Endodermal cell (in vitro differentiated cells): ENCODE results near the gene PTPRE. TPM values are rescaled to one million over a fixed set of nuclear protein-coding genes. Genes with fewer than 3 reads are reported as not detected.

Source experiments
- DNase-seq: peaks from one replicate; pipeline ENCODE4 v3.0.0-alpha.2; 2017
- H3K27ac ChIP-seq: 2 replicates; pipeline ENCODE4 v1.5.1; 2013; ENCODE audit warnings: mild to moderate bottlenecking, low read depth, low read length, moderate library complexity
- H3K27me3 ChIP-seq: 2 replicates; pipeline ENCODE4 v1.6.1; 2013; ENCODE audit warnings: mild to moderate bottlenecking, low read length, moderate library complexity; ENCODE audit not compliant: insufficient read depth, control insufficient read depth, poor library complexity, severe bottlenecking
- H3K36me3 ChIP-seq: 2 replicates; pipeline ENCODE4 v1.7.0; 2013; ENCODE audit warnings: mild to moderate bottlenecking, low read length, moderate library complexity; ENCODE audit not compliant: control insufficient read depth, insufficient read depth
- H3K4me1 ChIP-seq: one replicate; pipeline ENCODE4 v1.7.0; 2013; ENCODE audit warnings: low read length; ENCODE audit not compliant: control insufficient read depth, insufficient read depth
- H3K4me3 ChIP-seq: 2 replicates; pipeline ENCODE4 v1.5.1; 2013; ENCODE audit warnings: mild to moderate bottlenecking, low read length, moderate library complexity
- H3K9ac ChIP-seq: 2 replicates; pipeline ENCODE4 v1.6.1; 2013; ENCODE audit warnings: mild to moderate bottlenecking, low read length, moderate library complexity; ENCODE audit not compliant: poor library complexity, severe bottlenecking; ENCODE audit errors: extremely low read depth
- H3K9me3 ChIP-seq: 2 replicates; pipeline ENCODE4 v1.6.1; 2013; ENCODE audit warnings: mild to moderate bottlenecking, low read length, moderate library complexity; ENCODE audit not compliant: control insufficient read depth
- H3K27ac Mint-ChIP-seq: 2 replicates; pipeline ENCODE4 v1.8.0; 2020; ENCODE audit warnings: mixed read lengths
- H3K27me3 Mint-ChIP-seq: 2 replicates; pipeline ENCODE4 v1.8.0; 2021; ENCODE audit warnings: mild to moderate bottlenecking, mixed read lengths; ENCODE audit not compliant: insufficient read depth
- H3K36me3 Mint-ChIP-seq: 2 replicates; pipeline ENCODE4 v1.8.0; 2020; ENCODE audit warnings: low read depth, mixed read lengths
- H3K4me1 Mint-ChIP-seq: 2 replicates; pipeline ENCODE4 v1.8.0; 2020; ENCODE audit warnings: mixed read lengths
- H3K4me3 Mint-ChIP-seq: 2 replicates; pipeline ENCODE4 v1.8.0; 2020; ENCODE audit warnings: mild to moderate bottlenecking, moderate library complexity, mixed read lengths
- H3K9me3 Mint-ChIP-seq: 2 replicates; pipeline ENCODE4 v1.8.0; 2020; ENCODE audit warnings: mild to moderate bottlenecking, mixed read lengths
- WGBS, 2 experiments: methylation state at CpG; one replicate each; pipeline versions ENCODE4 v1.1.5 to v1.1.7; 2013; ENCODE audit warnings: missing lambda C conversion rate in 2 of 2, mixed read lengths in 1 of 2; ENCODE audit not compliant: insufficient coverage in 1 of 2, insufficient read length in 1 of 2; 5-methylcytosine and 5-hydroxymethylcytosine counted together
- total RNA-seq, 2 donors: library from RNA; stranded (reverse); fragmentation: NEBNext Ultra II Directional in 1 of 2; extraction: Animal tissue kit (Norgen Biotek cat#: 25700) in 1 of 2; gene quantifications; 2 replicates in 1 of 2; 3 replicates in 1 of 2; pipeline ENCODE4 v1.2.1, GENCODE V29; 2021
- TF ChIP-seq, protein P1 (sequence below): fragments of 200-600 bp; sonication (generic); conservative IDR thresholded peaks from 2 replicates; pipeline ENCODE4 v1.5.0; 2021; ENCODE audit warnings: antibody characterized with exemption, mild to moderate bottlenecking

Gene PTPRE
- total RNA-seq, 2 donors from 2014 or later: 0.75 to 3.0 TPM

DNA sequence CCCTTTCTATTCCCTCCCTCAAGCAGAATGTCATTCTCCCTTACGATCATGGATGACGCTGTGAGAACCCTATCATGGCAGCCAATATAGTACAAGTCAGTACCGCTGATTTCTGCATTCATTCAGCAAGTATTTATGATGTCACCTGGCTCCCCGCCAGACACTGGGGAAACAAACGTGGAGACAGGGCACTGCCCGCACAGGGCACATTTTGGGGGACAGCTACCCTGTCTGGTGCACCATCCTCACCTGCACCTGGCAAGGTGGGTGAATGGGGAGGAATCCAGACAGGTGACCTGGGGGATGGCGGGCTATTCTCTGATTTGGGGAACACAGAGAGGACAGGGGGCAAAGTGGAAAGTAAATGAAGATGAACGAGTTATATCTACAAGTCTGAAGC, 190.9 kb downstream of the PTPRE start:
- no peaks in the 10 kb centered on the region for H3K9me3 ChIP-seq
- peak; percentile 20 for DNase-seq
- Mint-ChIP-seq H3K27me3 (no peaks in the 10 kb centered on the region), H3K4me1 (no peaks in the 10 kb centered on the region), H3K9me3 (no peaks in the 10 kb centered on the region), H3K27ac (no peak overlapping the region), H3K4me3 (no peak overlapping the region), H3K36me3 (peaks cover 40% of the 10 kb centered on the region)
- TF ChIP-seq, protein P1, sequence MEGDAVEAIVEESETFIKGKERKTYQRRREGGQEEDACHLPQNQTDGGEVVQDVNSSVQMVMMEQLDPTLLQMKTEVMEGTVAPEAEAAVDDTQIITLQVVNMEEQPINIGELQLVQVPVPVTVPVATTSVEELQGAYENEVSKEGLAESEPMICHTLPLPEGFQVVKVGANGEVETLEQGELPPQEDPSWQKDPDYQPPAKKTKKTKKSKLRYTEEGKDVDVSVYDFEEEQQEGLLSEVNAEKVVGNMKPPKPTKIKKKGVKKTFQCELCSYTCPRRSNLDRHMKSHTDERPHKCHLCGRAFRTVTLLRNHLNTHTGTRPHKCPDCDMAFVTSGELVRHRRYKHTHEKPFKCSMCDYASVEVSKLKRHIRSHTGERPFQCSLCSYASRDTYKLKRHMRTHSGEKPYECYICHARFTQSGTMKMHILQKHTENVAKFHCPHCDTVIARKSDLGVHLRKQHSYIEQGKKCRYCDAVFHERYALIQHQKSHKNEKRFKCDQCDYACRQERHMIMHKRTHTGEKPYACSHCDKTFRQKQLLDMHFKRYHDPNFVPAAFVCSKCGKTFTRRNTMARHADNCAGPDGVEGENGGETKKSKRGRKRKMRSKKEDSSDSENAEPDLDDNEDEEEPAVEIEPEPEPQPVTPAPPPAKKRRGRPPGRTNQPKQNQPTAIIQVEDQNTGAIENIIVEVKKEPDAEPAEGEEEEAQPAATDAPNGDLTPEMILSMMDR: no peak
- H3K4me3 ChIP-seq: no peak overlapping the region
- no peaks in the 10 kb centered on the region for H3K27me3 ChIP-seq
- 95 to 97% methylated on average over 8 of the region's 8 CpGs for WGBS, 2 experiments
- H3K4me1 ChIP-seq: no peaks in the 10 kb centered on the region
- peaks cover 53% of the 10 kb centered on the region for H3K36me3 ChIP-seq
- no peak overlapping the region for H3K9ac ChIP-seq
- no peak overlapping the region for H3K27ac ChIP-seq

GRCh38 chr10:128098631-128099030, 191.7 kb downstream of the PTPRE start:
- Histone ChIP-seq H3K4me3 (no peak overlapping the region), H3K4me1 (no peaks in the 10 kb centered on the region), H3K36me3 (peaks cover 62% of the 10 kb centered on the region), H3K9ac (no peak overlapping the region), H3K27ac (no peak overlapping the region), H3K27me3 (no peaks in the 10 kb centered on the region), H3K9me3 (no peaks in the 10 kb centered on the region)
- H3K27ac Mint-ChIP-seq: no peak overlapping the region
- no peaks in the 10 kb centered on the region for H3K27me3 Mint-ChIP-seq
- no peaks in the 10 kb centered on the region for H3K4me1 Mint-ChIP-seq
- H3K4me3 Mint-ChIP-seq: no peak overlapping the region
- WGBS, 2 experiments: 95% methylated on average over 10 of the region's 10 CpGs
- DNase-seq: no peak
- H3K36me3 Mint-ChIP-seq: peaks cover 47% of the 10 kb centered on the region
- no peaks in the 10 kb centered on the region for H3K9me3 Mint-ChIP-seq
- TF ChIP-seq, protein P1: no peak

DNA sequence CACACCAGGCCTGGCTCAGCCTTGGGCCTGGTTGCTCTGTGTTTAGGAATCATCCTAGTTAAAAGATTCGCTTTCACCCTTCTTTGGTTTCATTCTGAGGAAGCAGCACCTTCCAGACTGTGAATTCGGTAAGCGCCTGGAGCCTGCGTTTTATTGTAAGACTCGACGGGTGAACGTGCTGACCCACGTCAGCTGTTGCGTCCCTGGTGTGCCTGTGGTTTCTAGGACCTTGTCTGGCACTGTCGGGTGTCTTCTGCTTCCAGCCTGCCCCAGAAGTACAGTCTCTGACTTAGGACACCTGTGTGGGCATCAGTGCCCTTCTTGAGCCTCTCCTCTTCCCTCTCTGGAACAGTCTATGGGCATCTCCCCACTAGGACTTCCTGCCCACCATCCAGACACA, 193.0 kb downstream of the PTPRE start:
- H3K36me3 ChIP-seq: peaks cover 74% of the 10 kb centered on the region
- no peaks in the 10 kb centered on the region for H3K9me3 Mint-ChIP-seq

More for the DNA sequence above, 193.0 kb downstream of the PTPRE start:
- Histone ChIP-seq H3K27ac (no peak overlapping the region), H3K9ac (no peak overlapping the region), H3K27me3 (no peaks in the 10 kb centered on the region), H3K9me3 (no peaks in the 10 kb centered on the region), H3K4me3 (no peak overlapping the region), H3K4me1 (no peaks in the 10 kb centered on the region)
- Mint-ChIP-seq H3K27me3 (no peaks in the 10 kb centered on the region), H3K4me1 (no peaks in the 10 kb centered on the region), H3K27ac (no peak overlapping the region), H3K4me3 (no peak overlapping the region), H3K36me3 (peaks cover 57% of the 10 kb centered on the region)
- DNase-seq: peak; percentile 26
- TF ChIP-seq, protein P1: no peak
- 96 to 99% methylated on average over 9 to 10 of the region's 10 CpGs for whole genome bisulfite sequencing, 2 experiments
